ENCODE measurements around the gene TP53I11. TPM values are rescaled to one million over a fixed set of nuclear protein-coding genes. Genes with fewer than 3 reads are reported as not detected.

The TP53I11 gene
- polyA plus RNA-seq, 5 donors: 39.1 to 68.4 (median 51.3) TPM

DNA sequence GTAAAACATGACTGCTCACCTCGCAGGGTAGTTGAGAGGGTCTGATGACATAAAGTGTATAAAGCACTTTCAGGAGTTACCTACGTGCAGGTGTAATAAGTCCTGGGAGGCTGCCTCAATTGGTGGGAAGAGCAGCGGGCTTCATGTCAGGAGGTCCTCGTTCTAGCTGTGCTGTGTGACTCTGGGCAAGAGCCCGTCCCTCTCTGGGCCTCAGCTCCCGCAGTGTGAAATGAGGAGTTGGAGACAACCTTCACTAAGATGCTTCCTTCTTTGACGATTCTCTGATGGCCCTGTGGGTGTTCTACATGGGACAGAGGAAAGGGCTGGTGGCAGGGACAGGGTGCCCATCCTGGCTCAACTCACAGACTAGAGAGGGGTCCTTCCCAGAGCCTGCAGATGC is 57.8 kb downstream of the TP53I11 start:
- no peak for DNase-seq

DNA sequence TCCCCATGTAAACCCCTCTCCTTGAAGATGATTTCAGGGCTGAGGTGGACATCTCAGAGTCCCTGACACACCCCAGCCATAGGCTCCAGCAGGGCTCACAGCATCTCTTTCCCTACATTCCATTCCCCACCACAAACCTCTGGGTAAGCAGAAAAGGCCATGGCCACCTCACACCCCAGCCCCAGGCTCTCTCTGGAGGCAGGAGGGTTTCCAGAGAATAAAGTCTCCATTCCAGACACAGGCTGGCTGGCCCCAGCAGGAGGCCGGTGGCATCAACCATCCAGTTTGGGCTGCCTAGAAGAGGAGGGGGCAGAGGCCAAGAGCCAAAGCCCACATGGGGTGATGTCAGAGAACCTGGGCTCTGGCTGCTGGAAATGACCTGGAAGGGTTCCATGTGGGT is 61.4 kb downstream of the TP53I11 start:
- DNase-seq: no peak

GRCh38 chr11:44887636-44888035 is 63.0 kb downstream of the TP53I11 start:
- DNase-seq: no peak

DNA sequence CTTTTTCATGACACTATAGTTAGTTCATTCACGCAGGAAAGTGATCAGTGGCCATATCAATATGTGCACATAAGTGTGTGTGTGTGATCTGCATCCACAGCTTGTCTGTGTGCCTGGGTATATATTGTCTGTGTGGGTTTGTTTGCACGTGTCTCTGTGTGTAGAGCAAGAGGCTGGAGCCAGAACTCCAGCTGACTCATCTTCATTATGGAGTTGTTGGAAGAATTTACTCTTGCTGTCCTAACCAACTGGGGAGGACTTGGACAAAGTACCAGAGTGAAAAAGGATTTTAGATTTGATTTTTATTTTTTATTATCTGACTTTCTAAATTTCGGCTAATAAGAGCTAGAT is 63.9 kb downstream of the TP53I11 start:
- DNase-seq: no peak

- no peak for DNase-seq
Observed at GRCh38 chr11:44885919-44886789, 64.5 kb downstream of the TP53I11 start.

GRCh38 chr11:44885065-44885810 is 65.4 kb downstream of the TP53I11 start:
- DNase-seq: no peak

DNA sequence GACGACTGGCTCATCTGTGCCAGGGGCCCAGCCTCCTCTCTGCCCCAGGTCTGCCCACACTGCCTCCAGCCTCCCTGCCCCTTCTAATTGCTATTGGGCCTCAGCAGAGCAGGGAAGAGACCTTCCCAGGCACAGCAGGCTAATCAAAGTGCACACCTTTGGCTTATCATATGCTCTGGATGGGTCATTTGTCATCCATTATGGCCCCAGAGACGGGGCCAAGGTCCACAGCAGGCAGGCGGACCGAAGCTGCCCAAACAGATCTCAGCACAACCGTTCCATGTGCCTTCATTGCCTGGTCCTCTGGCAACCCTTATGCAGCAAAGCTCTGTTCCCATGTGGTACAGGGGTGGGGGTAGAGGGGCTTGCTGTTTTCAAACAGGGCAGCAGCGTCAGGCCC is 66.6 kb downstream of the TP53I11 start:
- no peak for DNase-seq

DNA sequence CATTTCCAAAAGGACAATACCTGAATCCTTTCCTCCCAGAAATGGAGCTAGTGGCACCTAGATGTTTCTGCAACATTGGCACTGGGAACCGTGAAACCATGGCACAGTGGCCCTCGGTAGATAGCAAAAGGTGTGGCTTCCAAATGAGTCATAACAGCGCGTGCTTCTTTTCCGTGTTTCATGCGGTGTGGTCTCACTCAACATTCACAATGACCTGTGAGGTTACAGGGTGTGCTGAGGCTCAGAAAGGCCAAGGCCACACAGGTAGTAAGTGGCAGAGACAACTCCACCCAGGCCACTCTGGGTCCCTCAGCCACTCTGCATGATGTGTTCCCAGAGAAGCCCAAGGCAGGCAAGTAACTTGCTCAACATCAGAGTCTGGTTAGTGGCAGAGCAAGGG is 67.4 kb downstream of the TP53I11 start:
- DNase-seq: no peak

Other genes with a start within 250 kb of the TP53I11 start
- gene TSPAN18, start 223.9 kb downstream of the TP53I11 start, polyA plus RNA-seq (ENCODE audit: insufficient read depth in 1 of 5, insufficient read length in 5 of 5, low replicate concordance in 1 of 5): 10 to 100 TPM; 48.9 to 74.5 (median 64.7) TPM
- gene PRDM11, start 195.8 kb upstream of the TP53I11 start, polyA plus RNA-seq (ENCODE audit: insufficient read depth in 1 of 5, insufficient read length in 5 of 5, low replicate concordance in 1 of 5): 10 to 100 TPM; 14.2 to 24.7 (median 21.8) TPM